H9 (cell line): Measurements from ENCODE around the gene ENO3. TPM values are rescaled to one million over a fixed set of nuclear protein-coding genes. Genes with fewer than 3 reads are reported as not detected.
A peak's percentile ranks its signal among the peaks of the same experiment; 100 is the strongest.

ENCODE experiments used
- DNase-seq: peaks from one replicate; pipeline ENCODE4 v3.0.0-alpha.2; 2017
- H2AFZ ChIP-seq: one replicate; pipeline ENCODE4 v1.6.1; 2013; ENCODE audit warnings: mild to moderate bottlenecking, low read length, control low read depth, moderate library complexity
- H2AK5ac ChIP-seq: 2 replicates; pipeline ENCODE4 v1.6.1; 2013; ENCODE audit warnings: low read length, control low read depth, mixed read lengths; ENCODE audit not compliant: insufficient read length
- H2BK120ac ChIP-seq: one replicate; pipeline ENCODE4 v1.6.1; 2013; ENCODE audit warnings: low read depth, mild to moderate bottlenecking, low read length, control low read depth, inconsistent platforms; ENCODE audit not compliant: poor library complexity, severe bottlenecking
- H2BK12ac ChIP-seq: 2 replicates; pipeline ENCODE4 v1.6.1; 2013; ENCODE audit warnings: low read length, control low read depth, mixed read lengths, low read depth; ENCODE audit not compliant: insufficient read length
- H2BK15ac ChIP-seq: 2 replicates; pipeline ENCODE4 v1.6.1; 2013; ENCODE audit warnings: low read depth, low read length, control low read depth
- H2BK20ac ChIP-seq: one replicate; pipeline ENCODE4 v1.6.1; 2013; ENCODE audit warnings: low read depth, mild to moderate bottlenecking, low read length, control low read depth, inconsistent platforms; ENCODE audit not compliant: poor library complexity, severe bottlenecking
- H2BK5ac ChIP-seq: 2 replicates; pipeline ENCODE4 v1.6.1; 2013; ENCODE audit warnings: low read length, control low read depth, mixed read lengths; ENCODE audit not compliant: insufficient read length
- H3K14ac ChIP-seq: 2 replicates; pipeline ENCODE4 v1.6.1; 2013; ENCODE audit warnings: low read length, control low read depth; ENCODE audit not compliant: insufficient read depth
- H3K18ac ChIP-seq: 2 replicates; pipeline ENCODE4 v1.6.1; 2013; ENCODE audit warnings: low read depth, mild to moderate bottlenecking, mixed read lengths, low read length, control low read depth; ENCODE audit not compliant: insufficient read length
- H3K23ac ChIP-seq: 2 replicates; pipeline ENCODE4 v1.6.1; 2013; ENCODE audit warnings: low read length, control low read depth, mixed read lengths, low read depth; ENCODE audit not compliant: insufficient read length
- H3K23me2 ChIP-seq: 2 replicates; pipeline ENCODE4 v1.6.1; 2013; ENCODE audit warnings: low read depth, mild to moderate bottlenecking, mixed read lengths, low read length, control low read depth; ENCODE audit not compliant: insufficient read length, poor library complexity, severe bottlenecking
- H3K27ac ChIP-seq: 2 replicates; pipeline ENCODE4 v1.5.1; 2013; ENCODE audit warnings: low read length, control low read depth, mixed read lengths, low read depth; ENCODE audit not compliant: insufficient read length
- H3K27me3 ChIP-seq: 2 replicates; pipeline ENCODE4 v1.6.1; 2013; ENCODE audit warnings: low read length, control low read depth, inconsistent platforms; ENCODE audit not compliant: insufficient read depth
- H3K4ac ChIP-seq: 2 replicates; pipeline ENCODE4 v1.6.1; 2013; ENCODE audit warnings: low read depth, mild to moderate bottlenecking, control low read depth, inconsistent platforms, low read length, moderate library complexity
- H3K4me1 ChIP-seq: 2 replicates; pipeline ENCODE4 v1.6.1; 2013; ENCODE audit warnings: low read length, control low read depth, inconsistent platforms; ENCODE audit not compliant: insufficient read depth
- H3K4me2 ChIP-seq: 2 replicates; pipeline ENCODE4 v1.6.1; 2013; ENCODE audit warnings: low read length, control low read depth, mixed read lengths; ENCODE audit not compliant: insufficient read length, insufficient read depth
- H3K56ac ChIP-seq: 2 replicates; pipeline ENCODE4 v1.6.1; 2013; ENCODE audit warnings: low read depth, mild to moderate bottlenecking, mixed read lengths, low read length, control low read depth; ENCODE audit not compliant: insufficient read length
- H3K79me1 ChIP-seq: 2 replicates; pipeline ENCODE4 v1.6.1; 2013; ENCODE audit warnings: low read depth, mild to moderate bottlenecking, moderate library complexity, low read length, control low read depth, inconsistent platforms; ENCODE audit not compliant: insufficient read depth, poor library complexity, severe bottlenecking
- H3K79me2 ChIP-seq: 2 replicates; pipeline ENCODE4 v1.6.1; 2013; ENCODE audit warnings: low read length, control low read depth, inconsistent platforms; ENCODE audit not compliant: insufficient read depth
- H3K9ac ChIP-seq: 2 replicates; pipeline ENCODE4 v1.6.1; 2013; ENCODE audit warnings: low read length, control low read depth, mixed read lengths; ENCODE audit not compliant: insufficient read length; ENCODE audit errors: extremely low read depth
- H3K9me3 ChIP-seq: one replicate; pipeline ENCODE4 v1.6.1; 2013; ENCODE audit warnings: low read depth, low read length, inconsistent platforms; ENCODE audit not compliant: control insufficient read depth
- H3T11ph ChIP-seq: one replicate; pipeline ENCODE4 v1.6.1; 2013; ENCODE audit warnings: mild to moderate bottlenecking, low read length, control low read depth, inconsistent platforms
- H4K20me1 ChIP-seq: one replicate; pipeline ENCODE4 v1.6.1; 2013; ENCODE audit not compliant: control insufficient read depth, insufficient read length, insufficient read depth
- H4K5ac ChIP-seq: 2 replicates; pipeline ENCODE4 v1.6.1; 2013; ENCODE audit warnings: low read depth, mild to moderate bottlenecking, mixed read lengths, low read length, control low read depth; ENCODE audit not compliant: insufficient read length
- H4K8ac ChIP-seq: replicated peaks from 2 replicates; pipeline ENCODE4 v1.6.1; 2013; ENCODE audit warnings: low read length, control low read depth, mixed read lengths, low read depth; ENCODE audit not compliant: insufficient read length
- H4K91ac ChIP-seq: 2 replicates; pipeline ENCODE4 v1.6.1; 2013; ENCODE audit warnings: low read depth, mild to moderate bottlenecking, moderate library complexity, mixed read lengths, low read length, control low read depth; ENCODE audit not compliant: insufficient read length
- H3K27ac Mint-ChIP-seq, 3 experiments: 2 replicates in 2 of 3; 3 replicates in 1 of 3; pipeline ENCODE4 v1.8.0; 2020 to 2021; ENCODE audit warnings: mixed read lengths in 3 of 3, mild to moderate bottlenecking in 1 of 3, moderate library complexity in 1 of 3
- H3K27me3 Mint-ChIP-seq: 2 replicates; pipeline ENCODE4 v1.8.0; 2021; ENCODE audit warnings: low read depth, mild to moderate bottlenecking, moderate library complexity, mixed read lengths
- H3K36me3 Mint-ChIP-seq, 3 experiments: 2 replicates in 2 of 3; 3 replicates in 1 of 3; pipeline ENCODE4 v1.8.0; 2020 to 2021; ENCODE audit warnings: low read depth in 3 of 3, mixed read lengths in 3 of 3; ENCODE audit not compliant: insufficient read depth in 1 of 3
- H3K4me1 Mint-ChIP-seq, 2 experiments: 2 replicates each; pipeline ENCODE4 v1.8.0; 2020; ENCODE audit warnings: mixed read lengths in 2 of 2
- H3K4me3 Mint-ChIP-seq, 2 experiments: 2 replicates in 1 of 2; 3 replicates in 1 of 2; pipeline ENCODE4 v1.8.0; 2020 to 2021; ENCODE audit warnings: mild to moderate bottlenecking in 2 of 2, mixed read lengths in 2 of 2, moderate library complexity in 1 of 2
- H3K9me3 Mint-ChIP-seq, 2 experiments: 2 replicates in 1 of 2; 3 replicates in 1 of 2; pipeline ENCODE4 v1.8.0; 2020; ENCODE audit warnings: mild to moderate bottlenecking in 2 of 2, mixed read lengths in 2 of 2, moderate library complexity in 1 of 2
- CTCF ChIP-seq: fragments of 200-600 bp; sonication (generic); conservative IDR thresholded peaks from 3 replicates; pipeline ENCODE4 v1.8.0; 2021; ENCODE audit warnings: antibody characterized with exemption, mild to moderate bottlenecking
- WGBS: extraction: QIAGEN DNeasy Blood & Tissue Kit; methylation state at CpG from one replicate; pipeline ENCODE4 v1.1.7; 2013; ENCODE audit warnings: missing lambda C conversion rate, low lambda C conversion rate, mixed read lengths; ENCODE audit not compliant: insufficient read length; ENCODE audit errors: extremely low coverage; 5-methylcytosine and 5-hydroxymethylcytosine counted together
- total RNA-seq: library from RNA; stranded (reverse); gene quantifications from 2 replicates; pipeline ENCODE4 v1.2.1, GENCODE V29; 2021

ENO3 gene
- total RNA-seq, 1 experiment from 2014 or later: 25.4 TPM

DNA sequence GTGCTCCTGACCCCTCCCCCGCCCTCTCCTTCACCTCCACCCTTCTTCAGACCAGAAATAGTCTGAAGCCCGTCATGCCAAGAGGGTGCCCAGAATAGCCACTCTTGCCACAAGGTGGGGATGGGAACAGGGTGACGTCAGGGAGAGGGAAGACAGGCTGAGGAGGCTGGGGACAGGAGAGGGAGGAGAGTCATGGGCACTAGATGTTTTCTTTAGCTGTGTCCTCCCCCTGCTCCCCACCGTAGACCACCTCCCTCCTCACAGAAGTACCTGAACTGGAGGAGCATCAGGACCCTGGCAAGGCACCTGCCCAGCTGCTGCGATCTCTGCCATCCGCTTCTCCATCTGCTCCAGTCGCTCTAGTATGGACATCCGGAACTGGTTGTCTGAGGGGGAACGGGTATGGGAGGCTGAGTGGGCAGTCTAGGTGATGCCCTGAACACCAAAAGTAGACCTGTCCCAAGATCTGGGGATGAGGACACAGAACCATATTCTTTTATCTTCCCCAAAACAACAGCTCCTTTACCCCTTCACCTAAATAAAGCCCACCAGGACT, 23.3 kb downstream of the ENO3 start:
- no peak for DNase-seq
- WGBS: no CpG with 5 or more reads among the region's 9 CpGs

More for the DNA sequence above, 23.3 kb downstream of the ENO3 start:
- TF ChIP-seq CTCF: no peak
- no peak overlapping the region for H3K18ac ChIP-seq
- no peak overlapping the region for H4K91ac ChIP-seq
- Mint-ChIP-seq H3K9me3 (no peaks in the 10 kb centered on the region), H3K4me3 (peak overlapping the region in 1 of 2 experiments; percentile 2; a peak in 1 of 5 replicates), H3K27ac (no peak overlapping the region), H3K4me1 (peaks cover 25% of the 10 kb centered on the region in 2 experiments), H3K27me3 (peaks cover 62% of the 10 kb centered on the region), H3K36me3 (peaks cover 15 to 46% (median 22%) of the 10 kb centered on the region in 3 experiments)
- H2BK15ac ChIP-seq: no peak overlapping the region
- no peak overlapping the region for H3K27ac ChIP-seq
- H3T11ph ChIP-seq: no peak overlapping the region
- H4K5ac ChIP-seq: no peak overlapping the region
- no peak overlapping the region for H3K9ac ChIP-seq
- H3K4me2 ChIP-seq: no peak overlapping the region
- H3K27me3 ChIP-seq: peaks cover 23% of the 10 kb centered on the region; the same call in 1 of the 2 replicates
- peaks cover 10% of the 10 kb centered on the region; the same call in 1 of the 2 replicates for H3K4me1 ChIP-seq
- no peak overlapping the region for H2BK120ac ChIP-seq
- no peaks in the 10 kb centered on the region for H3K79me1 ChIP-seq
- no peak overlapping the region for H2AK5ac ChIP-seq
- no peak overlapping the region for H2BK20ac ChIP-seq
- H4K8ac ChIP-seq: no peak overlapping the region
- peaks cover 2% of the 10 kb centered on the region; the same call in 1 of the 2 replicates for H3K79me2 ChIP-seq
- no peak overlapping the region for H3K4ac ChIP-seq
- no peak overlapping the region for H3K23ac ChIP-seq
- no peak overlapping the region for H3K14ac ChIP-seq
- H2AFZ ChIP-seq: no peak overlapping the region
- H3K23me2 ChIP-seq: peaks cover 3% of the 10 kb centered on the region
- no peak overlapping the region for H2BK5ac ChIP-seq
- no peaks in the 10 kb centered on the region for H3K9me3 ChIP-seq
- no peaks in the 10 kb centered on the region for H4K20me1 ChIP-seq
- H3K56ac ChIP-seq: no peak overlapping the region
- no peak overlapping the region for H2BK12ac ChIP-seq
